Sigmoid colon (tissue), 3 donors: ENCODE results near the gene AUNIP.

Experiments used
- POLR2A ChIP-seq, 2 donors: fragments of 450-650 bp; IDR thresholded peaks; one replicate each; pipeline ENCODE4 v1.6.1; 2016; ENCODE audit warnings: antibody characterized with exemption in 2 of 2, mild to moderate bottlenecking in 2 of 2, moderate library complexity in 2 of 2
- TF ChIP-seq, protein P1 (sequence below), 4 experiments: fragments of 450-650 bp in 3 of 4; fragments of 200-600 bp in 1 of 4; IDR thresholded peaks; one replicate each; pipeline ENCODE4 v1.5.1; 2016 to 2019; ENCODE audit warnings: antibody characterized with exemption in 4 of 4, mild to moderate bottlenecking in 3 of 4, moderate library complexity in 2 of 4

GRCh38 chr1:25881266-25881665, 22.0 kb upstream of the AUNIP start:
- TF ChIP-seq, protein P1, sequence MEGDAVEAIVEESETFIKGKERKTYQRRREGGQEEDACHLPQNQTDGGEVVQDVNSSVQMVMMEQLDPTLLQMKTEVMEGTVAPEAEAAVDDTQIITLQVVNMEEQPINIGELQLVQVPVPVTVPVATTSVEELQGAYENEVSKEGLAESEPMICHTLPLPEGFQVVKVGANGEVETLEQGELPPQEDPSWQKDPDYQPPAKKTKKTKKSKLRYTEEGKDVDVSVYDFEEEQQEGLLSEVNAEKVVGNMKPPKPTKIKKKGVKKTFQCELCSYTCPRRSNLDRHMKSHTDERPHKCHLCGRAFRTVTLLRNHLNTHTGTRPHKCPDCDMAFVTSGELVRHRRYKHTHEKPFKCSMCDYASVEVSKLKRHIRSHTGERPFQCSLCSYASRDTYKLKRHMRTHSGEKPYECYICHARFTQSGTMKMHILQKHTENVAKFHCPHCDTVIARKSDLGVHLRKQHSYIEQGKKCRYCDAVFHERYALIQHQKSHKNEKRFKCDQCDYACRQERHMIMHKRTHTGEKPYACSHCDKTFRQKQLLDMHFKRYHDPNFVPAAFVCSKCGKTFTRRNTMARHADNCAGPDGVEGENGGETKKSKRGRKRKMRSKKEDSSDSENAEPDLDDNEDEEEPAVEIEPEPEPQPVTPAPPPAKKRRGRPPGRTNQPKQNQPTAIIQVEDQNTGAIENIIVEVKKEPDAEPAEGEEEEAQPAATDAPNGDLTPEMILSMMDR (IDR thresholded peaks at IDR 0.05), result no peak
- no peak for TF ChIP-seq POLR2A (IDR thresholded peaks at IDR 0.05)
